Measurements from ENCODE around the gene AMDHD1. TPM values are rescaled to one million over a fixed set of nuclear protein-coding genes. Genes with fewer than 3 reads are reported as not detected.

The AMDHD1 gene
- total and polyA plus RNA-seq, 2 of the 8 experiments (the other 6 are each of a cell fraction or from before 2014, with no cell fraction given), result 0.14 TPM; not detected in 1

DNA sequence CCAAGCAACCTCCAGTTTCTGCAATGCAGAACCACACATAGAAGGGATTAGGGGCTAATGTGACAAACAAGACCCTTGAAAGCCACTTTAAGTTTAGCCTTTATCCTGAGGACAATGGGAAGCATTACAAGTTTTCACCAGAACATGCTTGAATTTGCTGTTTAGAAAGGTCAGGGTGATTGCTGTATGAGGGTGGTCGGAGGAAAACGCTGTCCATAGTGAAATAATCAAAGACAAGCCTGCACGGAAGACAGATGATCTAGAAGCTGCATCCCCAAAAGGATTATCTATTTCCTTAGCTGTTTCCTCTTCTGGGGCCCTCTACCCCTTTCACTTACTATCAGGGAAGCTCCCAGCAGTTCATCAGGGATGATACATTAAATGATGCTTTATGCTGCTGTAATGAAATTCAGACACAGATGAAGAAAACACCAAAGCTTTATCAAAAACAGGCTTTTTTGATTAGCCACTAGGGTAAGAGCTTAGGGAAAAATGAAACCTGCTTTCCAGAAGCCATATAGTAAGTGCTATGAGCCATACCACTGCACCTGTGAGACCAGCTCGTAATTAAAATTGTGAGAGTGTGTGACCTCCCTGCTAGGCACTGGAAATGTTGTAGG, 46.5 kb downstream of the AMDHD1 start:
- Histone ChIP-seq H3K23me2 (ENCODE audit: low read depth, low read length) (no peaks in the 10 kb centered on the region), H3K4ac (replicated peaks; ENCODE audit: insufficient read length, low read depth, low read length) (no peak overlapping the region), H3K36me3 (ENCODE audit: control insufficient read depth in 2 of 4, insufficient read depth in 4 of 4, low read length in 3 of 4) (no peaks in the 10 kb centered on the region), H3K27ac (ENCODE audit: low read depth, low read length) (no peak overlapping the region), H3K56ac (replicated peaks; ENCODE audit: insufficient read length, low read depth, low read length) (no peak overlapping the region), H2BK5ac (ENCODE audit: low read depth, low read length) (no peak overlapping the region), H4K20me1 (replicated peaks in 1 of 2; ENCODE audit: control insufficient read depth in 1 of 2, insufficient read depth in 2 of 2, low read length in 2 of 2) (no peaks in the 10 kb centered on the region), H2BK12ac (ENCODE audit: low read depth, low read length) (no peak overlapping the region), H2BK20ac (ENCODE audit: low read length) (no peak overlapping the region), H3K9me3 (ENCODE audit: insufficient read depth in 2 of 2, low read depth in 1 of 2, low read length in 1 of 2) (no peaks in the 10 kb centered on the region; a peak in 1 of 4 replicates), H3K9ac (replicated peaks in 1 of 4; ENCODE audit: extremely low read depth in 1 of 4, low read depth in 3 of 4, low read length in 3 of 4) (no peak overlapping the region), H4K91ac (replicated peaks; ENCODE audit: insufficient read length, low read length) (no peak overlapping the region), H2BK120ac (replicated peaks; ENCODE audit: low read depth, low read length) (no peak overlapping the region), H3K79me2 (ENCODE audit: control insufficient read depth in 1 of 2, insufficient read depth in 2 of 2, low read length in 2 of 2) (no peaks in the 10 kb centered on the region), H2AK5ac (ENCODE audit: low read depth, low read length) (no peak overlapping the region), H2BK15ac (ENCODE audit: low read length) (no peak overlapping the region), H3K14ac (ENCODE audit: insufficient read length) (no peak overlapping the region), H3K4me2 (ENCODE audit: insufficient read depth in 1 of 2, low read depth in 2 of 2, low read length in 2 of 2) (no peak overlapping the region), H3K4me3 (ENCODE audit: extremely low read depth in 1 of 4, insufficient read depth in 2 of 4, low read depth in 3 of 4, low read length in 4 of 4) (no peak overlapping the region), H3K4me1 (replicated peaks in 1 of 4; ENCODE audit: control insufficient read depth in 3 of 4, insufficient read depth in 4 of 4, low read length in 3 of 4) (peaks cover 0 to 8% (median 4%) of the 10 kb centered on the region in 4 experiments; a peak in 5 of 7 replicates), H2AFZ (ENCODE audit: low read length) (no peak overlapping the region), H4K8ac (ENCODE audit: extremely low read depth, insufficient read depth, low read length) (no peak overlapping the region), H3K18ac (ENCODE audit: extremely low read depth, low read length) (no peak overlapping the region), H3K79me1 (ENCODE audit: low read depth, low read length) (no peaks in the 10 kb centered on the region), H4K5ac (ENCODE audit: insufficient read length, low read depth, low read length) (no peak overlapping the region), H3K23ac (ENCODE audit: insufficient read length) (no peak overlapping the region), H3K27me3 (replicated peaks in 1 of 4; ENCODE audit: control insufficient read depth in 3 of 4, extremely low read depth in 1 of 4, insufficient read depth in 3 of 4, low read length in 3 of 4) (no peaks in the 10 kb centered on the region)
- no peak for DNase-seq (ENCODE audit: low read depth in 1 of 2, low spot score in 2 of 2)
- ChIA-PET POLR2A (ENCODE audit: partially characterized antibody) (interaction anchor here (1.4 kb wide), 2 partner anchors 9 to 129 kb away, joined by 3 to 4 read pairs; no protein-coding TSS in a partner anchor), CTCF (ENCODE audit: partially characterized antibody) (interaction anchor here (0.7 to 4.7 kb wide), 7 partner anchors 9 to 339 kb away, joined by 3 to 53 read pairs (median 4); no protein-coding TSS in a partner anchor)
- 88% methylated on average over 4 of the region's 4 CpGs; no CpG with 5 or more reads in 1 of the 2 experiments for WGBS, 2 experiments (ENCODE audit: extremely low coverage in 1 of 2, insufficient coverage in 1 of 2, insufficient read length in 1 of 2, insufficient replicate concordance in 2 of 2, low coverage in 1 of 2, low lambda C conversion rate in 2 of 2, missing lambda C conversion rate in 1 of 2)
- FAIRE-seq, result no peak
- TF ChIP-seq CREB1 (IDR thresholded peaks at IDR 0.05) (no peak), KDM5A (IDR thresholded peaks at IDR 0.05; ENCODE audit: low read length) (no peak), SRF (IDR thresholded peaks at IDR 0.05; ENCODE audit: low read depth, low read length) (no peak), CHD1 (IDR thresholded peaks at IDR 0.05; ENCODE audit: low read depth, low read length) (no peak), CBX5 (IDR thresholded peaks at IDR 0.05; ENCODE audit: low read depth, low read length) (no peak), JUN (IDR thresholded peaks at IDR 0.05; ENCODE audit: low read depth, low read length) (no peak), POLR2A (IDR thresholded peaks at IDR 0.05; ENCODE audit: control extremely low read depth in 1 of 2, low read depth in 2 of 2, low read length in 2 of 2) (no peak), MAFK (IDR thresholded peaks at IDR 0.05; ENCODE audit: low read depth, low read length) (no peak)
